GM19324 (cell line): Measurements from ENCODE around the gene LDLRAD4.

ENCODE experiments used
- ATAC-seq: cut with Tn5 transposase; IDR thresholded peaks from one replicate; pipeline ENCODE4 v1.9.1; 2021; ENCODE audit warnings: mild to moderate bottlenecking, moderate library complexity; ENCODE audit not compliant: unreplicated experiment, low FRiP score

Gene LDLRAD4

DNA sequence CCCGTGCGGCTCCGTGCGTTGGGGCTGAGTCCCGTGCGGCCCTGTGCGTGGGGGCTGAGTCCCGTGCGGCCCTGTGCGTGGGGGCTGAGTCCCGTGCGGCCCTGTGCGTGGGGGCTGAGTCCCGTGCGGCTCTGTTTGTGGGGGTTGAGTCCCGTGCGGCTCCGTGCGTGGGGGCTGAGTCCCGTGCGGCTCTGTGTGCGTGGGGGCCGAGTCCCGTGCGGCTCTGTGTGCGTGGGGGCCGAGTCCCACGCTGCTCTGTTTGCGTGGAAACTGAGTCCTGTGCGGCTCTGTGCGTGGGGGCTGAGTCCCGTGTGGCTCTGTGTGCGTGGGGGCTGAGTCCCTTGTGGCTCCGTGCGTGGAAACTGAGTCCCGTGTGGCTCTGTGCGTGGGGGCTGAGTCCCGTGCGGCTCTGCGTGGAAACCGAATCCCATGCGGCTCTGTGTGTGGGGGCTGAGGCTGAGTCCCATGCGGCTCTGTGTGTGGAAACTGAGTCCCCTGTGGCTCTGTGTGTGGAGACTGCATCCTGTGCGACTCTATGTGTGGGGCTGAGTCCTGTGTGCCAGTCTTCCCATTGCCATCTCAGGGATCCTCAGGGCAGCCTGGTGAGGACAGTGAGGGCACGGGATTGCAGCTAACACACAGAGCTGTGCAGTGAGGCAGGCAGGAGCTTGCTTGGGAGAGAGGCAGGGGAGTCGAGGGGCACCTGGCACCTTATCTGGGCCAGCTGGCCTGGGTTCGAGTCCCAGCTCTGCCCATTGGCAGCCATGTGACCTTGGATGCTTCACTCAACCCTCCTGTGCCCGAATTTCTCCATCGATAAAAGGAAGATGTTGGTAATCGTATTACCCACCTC is 44.5 kb downstream of the LDLRAD4 start:
- ATAC-seq: no peak

- no peak for ATAC-seq
These were observed 45.8 kb downstream of the LDLRAD4 start for GRCh38 chr18:13264091-13265007.

- no peak for ATAC-seq
These were observed 46.7 kb downstream of the LDLRAD4 start for GRCh38 chr18:13265008-13265910.

- no peak for ATAC-seq
These were observed 47.3 kb downstream of the LDLRAD4 start for GRCh38 chr18:13265911-13266217.

GRCh38 chr18:13266218-13267100 is 47.9 kb downstream of the LDLRAD4 start:
- no peak for ATAC-seq

DNA sequence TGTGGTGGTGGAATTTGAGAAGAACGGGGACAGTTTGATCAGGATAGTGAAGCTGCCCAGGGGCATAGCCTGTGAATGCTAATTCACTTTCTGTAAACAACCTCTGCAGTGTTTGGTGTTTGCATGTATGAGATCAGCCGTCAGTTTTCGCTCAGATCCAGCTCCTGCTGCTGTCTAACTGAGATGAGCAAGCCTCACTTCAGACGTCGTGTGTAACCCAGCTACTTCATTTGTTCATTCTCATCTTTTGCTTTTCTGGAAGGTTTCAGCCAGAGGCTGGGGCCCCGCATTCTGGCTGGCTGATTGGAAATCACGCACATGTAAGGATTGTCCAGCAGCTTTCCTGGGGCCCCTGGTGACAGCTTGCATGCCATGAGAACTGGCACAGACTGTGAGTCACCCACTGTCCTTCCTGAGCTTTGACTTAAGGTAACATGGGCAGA is 48.9 kb downstream of the LDLRAD4 start:
- no peak for ATAC-seq

GRCh38 chr18:13268158-13269012 is 49.8 kb downstream of the LDLRAD4 start:
- ATAC-seq: no peak

DNA sequence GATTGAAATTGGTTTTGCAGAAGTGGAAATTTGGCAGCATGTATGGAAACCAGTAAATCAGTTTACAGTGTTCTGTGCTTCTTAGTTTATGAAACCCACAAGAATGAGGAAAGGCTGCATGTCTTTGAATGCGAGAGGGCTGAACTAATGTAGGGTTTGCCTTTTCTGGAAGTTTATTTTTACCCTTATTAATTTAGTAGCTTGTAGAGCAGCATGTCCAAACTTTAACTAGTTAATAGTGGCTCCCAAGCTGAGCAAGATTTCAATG is 50.4 kb downstream of the LDLRAD4 start:
- no peak for ATAC-seq

GRCh38 chr18:13269521-13270011 is 51.0 kb downstream of the LDLRAD4 start:
- no peak for ATAC-seq

GRCh38 chr18:13270279-13270855 is 51.8 kb downstream of the LDLRAD4 start:
- ATAC-seq: no peak

DNA sequence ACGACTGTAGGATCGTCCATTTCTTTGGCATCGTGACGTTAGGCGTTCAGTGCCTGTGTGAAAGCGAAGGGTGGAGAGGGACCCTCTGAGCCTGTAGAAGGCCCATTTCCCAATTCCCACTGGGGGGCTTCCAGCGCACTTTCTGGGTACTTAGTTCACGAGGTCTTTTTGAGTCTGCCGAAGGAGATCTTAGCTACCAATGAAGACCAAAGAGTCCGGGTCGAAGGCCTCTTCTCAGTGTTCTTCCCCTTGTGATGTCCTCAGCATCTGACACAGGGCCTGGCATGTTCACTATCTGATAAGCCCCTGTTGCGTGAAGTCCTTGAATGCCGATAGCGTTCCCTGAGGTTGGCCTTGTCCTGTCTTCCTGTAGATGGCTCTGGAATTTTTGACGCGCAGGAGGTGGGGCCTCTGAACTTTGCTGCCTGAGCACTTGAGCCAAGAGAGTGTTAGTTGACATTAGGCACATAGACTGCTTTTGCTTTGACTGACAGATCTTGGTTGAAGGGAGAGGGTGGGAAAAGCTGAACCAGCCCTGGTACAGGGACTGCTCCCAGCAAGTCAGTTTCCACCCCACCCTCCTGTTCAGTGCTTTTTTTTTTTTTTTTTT is 52.8 kb downstream of the LDLRAD4 start:
- ATAC-seq: no peak

DNA sequence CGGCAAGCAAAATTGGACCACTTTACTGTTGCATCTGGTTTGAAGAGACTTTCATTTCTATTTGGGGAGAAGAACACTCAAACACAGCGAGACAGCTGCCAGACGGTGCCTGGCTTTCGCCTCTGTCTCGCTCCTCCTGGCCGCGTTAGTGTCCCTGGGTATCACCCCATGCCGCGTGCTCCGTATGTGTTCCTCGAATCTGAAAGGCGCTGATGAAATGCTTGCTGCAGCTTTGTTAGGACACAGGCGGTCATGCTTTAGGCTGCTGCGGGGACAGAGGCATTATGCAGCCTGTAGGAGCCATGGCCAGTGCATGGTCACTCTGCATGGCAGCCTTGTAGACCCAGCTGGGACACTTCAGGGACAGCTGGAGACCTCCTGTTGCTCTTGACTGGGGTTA is 53.9 kb downstream of the LDLRAD4 start:
- ATAC-seq: no peak

DNA sequence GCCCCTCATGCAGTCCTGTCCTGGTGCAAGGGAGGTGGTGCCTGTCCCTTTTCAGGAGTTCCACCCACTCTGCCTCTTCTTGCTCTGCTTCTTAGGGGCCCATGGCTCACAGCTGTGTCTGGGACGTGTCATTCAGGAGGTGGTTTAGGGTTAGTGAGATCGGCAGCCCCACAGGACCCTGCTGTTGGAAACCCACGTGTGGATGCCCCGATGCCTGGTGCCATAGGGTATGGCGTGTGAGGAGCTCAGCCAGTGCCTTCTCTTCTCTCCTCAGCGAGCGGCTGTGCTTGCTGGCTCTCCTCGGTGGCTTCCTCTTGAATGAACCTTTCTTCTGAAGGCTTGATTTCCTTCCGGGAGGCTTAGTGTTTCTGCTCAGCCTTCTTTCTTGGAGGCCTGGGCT is 55.2 kb downstream of the LDLRAD4 start:
- no peak for ATAC-seq

GRCh38 chr18:13275075-13275474 is 56.5 kb downstream of the LDLRAD4 start:
- ATAC-seq: no peak

DNA sequence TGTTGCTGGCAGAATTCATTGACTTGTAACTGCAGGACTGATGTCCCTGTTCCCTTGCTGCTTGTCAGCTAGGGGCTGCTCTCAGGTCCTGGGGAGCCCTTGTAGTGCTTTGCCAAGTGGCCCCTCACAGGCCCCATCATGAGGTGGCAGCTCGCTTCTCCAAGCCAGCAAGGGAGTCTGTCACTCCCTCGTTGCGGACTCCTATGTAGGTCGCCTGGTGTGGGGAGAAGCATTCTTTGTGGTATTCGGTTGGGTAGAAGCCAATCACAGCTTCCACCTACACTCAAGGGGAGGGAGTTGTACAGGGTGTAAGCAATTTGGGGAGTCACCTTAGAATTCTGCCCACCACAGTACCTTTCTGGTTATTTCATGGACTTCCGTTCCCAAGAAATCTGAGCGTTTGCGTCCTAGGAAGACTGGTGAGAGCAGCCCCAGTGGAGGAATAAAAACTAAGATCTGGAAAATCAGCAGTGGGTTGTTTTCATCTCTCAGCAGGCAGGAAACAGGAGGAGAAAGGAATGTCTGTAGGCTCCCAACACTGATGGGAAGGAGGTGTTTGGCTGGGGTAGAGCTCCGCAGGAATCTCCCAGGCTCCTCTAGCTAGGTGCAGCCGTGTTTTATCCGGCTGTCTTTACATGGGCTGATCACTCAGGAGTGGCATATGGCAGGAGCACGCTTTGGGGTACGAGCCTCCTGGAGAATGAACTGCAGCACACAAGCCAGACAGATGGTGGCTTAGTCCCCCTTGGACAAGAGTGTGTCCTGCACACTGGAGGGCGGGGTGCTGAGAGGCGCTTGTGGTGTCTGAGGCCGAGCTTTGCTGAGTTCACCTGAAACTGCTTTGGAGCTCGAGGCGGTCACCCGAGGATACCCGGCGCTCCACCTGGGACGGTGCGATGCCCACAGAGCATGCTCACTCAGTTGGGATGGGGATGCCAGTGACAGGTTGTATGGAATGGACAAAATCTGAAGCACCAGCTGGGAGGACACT is 58.3 kb downstream of the LDLRAD4 start:
- no peak for ATAC-seq

- no peak for ATAC-seq
These were observed 59.6 kb downstream of the LDLRAD4 start for GRCh38 chr18:13278062-13278630.
